Lower leg skin (tissue), 4 donors: Measurements from ENCODE around the gene CACFD1. TPM values are rescaled to one million over a fixed set of nuclear protein-coding genes. Genes with fewer than 3 reads are reported as not detected.

Experiments used
- DNase-seq, 2 donors: peaks; one replicate each; pipeline ENCODE4 v3.0.0-alpha.2; 2019; ENCODE audit warnings: low spot score in 2 of 2
- H3K4me3 ChIP-seq: fragments of 200-600 bp; sonication (generic); 2 replicates; pipeline ENCODE4 v1.5.1; 2017; ENCODE audit warnings: mild to moderate bottlenecking, low read depth; ENCODE audit not compliant: poor library complexity, severe bottlenecking
- CTCF ChIP-seq, 3 donors: fragments of 450-650 bp; IDR thresholded peaks; one replicate each; pipeline ENCODE4 v1.5.1; 2016; ENCODE audit warnings: antibody characterized with exemption in 3 of 3, mild to moderate bottlenecking in 3 of 3, moderate library complexity in 2 of 3
- POLR2A ChIP-seq, 2 donors: fragments of 450-650 bp; IDR thresholded peaks; one replicate each; pipeline ENCODE4 v1.6.1; 2016 to 2017; ENCODE audit warnings: antibody characterized with exemption in 2 of 2, mild to moderate bottlenecking in 1 of 2, moderate library complexity in 1 of 2
- WGBS, 2 donors: methylation state at CpG; one replicate each; pipeline ENCODE4 v1.1.5; 2018; 5-methylcytosine and 5-hydroxymethylcytosine counted together
- intact Hi-C: fragments of 100-400 bp; cut with DNase I; formaldehyde crosslinking; loops from one replicate; pipeline ENCODE4 v1.15.0; 2023; ENCODE audit warnings: low total_unique reads
- total RNA-seq, 4 donors: library from RNA; depleted of rRNA; stranded (reverse); fragments of >200 nt; gene quantifications; one replicate each; pipeline ENCODE4 v1.1.0, GENCODE V29; 2016

The CACFD1 gene
- 10 to 100 TPM in 1 of 4 donors, 1 to 10 TPM in 3; 4.1 to 10.6 (median 8.0) TPM for total RNA-seq

DNA sequence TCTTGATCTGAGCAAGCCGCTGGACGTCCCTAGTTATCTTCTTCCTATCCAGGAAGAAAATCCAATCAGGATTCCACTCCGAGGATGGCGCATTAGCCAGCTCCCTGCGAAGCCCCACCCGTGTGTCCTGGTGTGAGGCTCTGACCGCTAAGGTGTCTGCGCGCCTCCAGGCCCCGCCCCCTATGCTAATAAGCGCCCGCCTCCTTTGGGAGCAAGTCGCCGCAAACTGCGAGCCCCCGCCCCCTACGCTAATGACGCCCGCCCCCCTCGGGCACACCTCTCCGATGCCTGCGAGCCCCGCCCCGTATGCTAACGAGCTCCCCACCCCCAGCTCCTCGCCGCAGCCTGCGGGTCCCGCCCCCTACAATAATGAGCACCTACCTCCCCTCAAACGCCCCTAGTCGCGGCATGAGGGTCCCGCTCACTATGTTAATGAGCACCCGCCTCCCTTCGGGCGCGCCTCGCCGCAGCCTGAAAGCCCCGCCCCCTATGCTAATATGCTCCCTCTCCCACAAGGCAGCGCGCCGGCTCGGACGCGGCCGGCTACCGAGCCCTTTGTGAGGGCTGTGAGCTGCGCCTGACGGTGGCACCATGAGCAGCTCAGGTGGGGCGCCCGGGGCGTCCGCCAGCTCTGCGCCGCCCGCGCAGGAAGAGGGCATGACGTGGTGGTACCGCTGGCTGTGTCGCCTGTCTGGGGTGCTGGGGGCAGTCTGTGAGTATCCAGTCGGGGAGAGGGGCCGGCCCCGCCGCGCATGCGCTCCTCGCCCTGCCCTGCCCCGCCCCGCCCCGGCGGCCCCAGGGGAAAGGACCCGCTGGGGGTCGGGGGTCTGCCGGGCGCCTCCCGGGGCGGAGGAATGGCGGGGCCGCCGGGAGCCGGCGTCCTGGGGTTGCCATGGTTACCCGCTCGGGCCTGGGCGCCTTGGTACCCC, at the start of gene CACFD1:
Gene CACFD1 (plus strand): TSS at position 503 of the 929 bp plus-strand sequence. CDS start 89 bp downstream, at position 592.
- DNase-seq, result peak; percentile 94 to 99
- intact Hi-C loops, result no loop called here
- H3K4me3 ChIP-seq, result peak within 1 kb of the TSS; percentile 58
- TF ChIP-seq POLR2A (IDR thresholded peaks at IDR 0.05) (no peak), CTCF (IDR thresholded peaks at IDR 0.05) (no peak)
- WGBS, 2 donors, result 2 to 4% methylated on average over 11 to 45 of the region's 86 CpGs

DNA sequence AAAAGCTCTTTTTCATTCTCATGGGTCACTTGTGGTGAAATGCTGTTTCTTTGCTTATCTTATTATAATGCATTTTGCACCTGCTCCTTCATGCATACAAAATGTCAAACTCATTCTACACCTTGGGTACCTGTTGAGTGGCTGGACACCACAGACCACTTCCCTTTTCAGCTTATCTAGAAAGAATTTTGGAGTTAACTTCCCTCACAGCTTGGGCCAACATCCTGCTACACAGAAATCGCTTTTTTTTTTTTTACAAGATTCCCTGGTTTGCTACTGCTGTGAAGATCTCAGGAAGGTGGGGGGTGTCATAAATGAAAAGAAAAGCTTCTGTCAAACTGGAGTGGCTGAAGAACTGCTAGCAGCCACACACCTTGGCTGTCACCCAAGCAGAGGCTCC, 44.6 kb upstream of the CACFD1 start:
- H3K4me3 ChIP-seq, result no peak overlapping the region
- intact Hi-C loops, result no loop called here
- 71 to 82% methylated on average over 1 of the region's 1 CpG for WGBS, 2 donors
- no peak for DNase-seq
- TF ChIP-seq POLR2A (IDR thresholded peaks at IDR 0.05) (no peak), CTCF (IDR thresholded peaks at IDR 0.05) (no peak)

DNA sequence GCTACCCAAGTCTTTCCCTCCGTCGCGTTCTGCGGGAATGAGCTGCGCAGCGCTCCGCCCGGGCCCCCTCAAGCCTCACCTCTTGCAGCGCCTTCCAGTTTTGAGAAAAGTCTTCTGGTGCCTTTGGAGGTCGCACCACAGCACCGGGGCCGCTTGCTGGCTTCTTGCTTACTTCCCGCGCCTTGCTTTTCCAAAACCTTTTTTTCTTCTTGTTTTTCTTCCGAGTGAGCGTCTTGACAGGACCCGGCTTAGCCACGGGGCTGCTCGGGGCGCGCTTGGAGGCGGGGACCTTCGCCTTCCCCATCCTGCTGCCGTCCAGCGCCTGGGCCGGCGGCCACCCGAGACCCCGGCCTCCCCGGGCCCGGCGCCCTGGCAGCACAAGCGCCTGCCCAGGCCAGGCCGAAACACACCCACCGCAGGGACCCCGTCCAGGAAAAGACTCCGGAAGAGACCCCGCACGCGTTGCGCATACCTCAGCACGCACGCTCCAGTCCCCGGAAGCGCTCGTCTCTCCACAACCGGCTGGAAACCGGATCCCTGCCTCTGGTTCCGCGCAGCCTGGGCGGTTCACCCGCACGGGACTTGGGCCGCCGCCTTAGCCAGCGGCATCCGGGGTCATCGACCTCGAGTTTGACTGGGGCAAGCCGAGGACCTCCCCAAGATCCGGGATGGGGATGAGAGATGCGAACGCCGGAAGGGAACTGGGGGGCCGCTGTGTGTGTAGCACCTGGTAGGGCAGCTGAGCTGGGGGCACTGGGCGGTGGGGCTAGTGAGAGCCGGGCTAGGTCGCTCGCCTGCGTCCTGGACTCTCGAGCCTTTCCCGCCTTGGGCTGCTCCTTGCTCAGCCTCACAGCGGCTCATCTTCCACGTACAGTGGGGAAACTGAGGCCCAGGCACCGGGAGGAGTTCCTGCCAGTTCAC, 42.0 kb upstream of the CACFD1 start, which contains the start of gene REXO4:
Gene REXO4 (minus strand): TSS at position 470 of the 921 bp plus-strand sequence. CDS start 166 bp downstream, at position 304.
- peak within 1 kb of the TSS; percentile 56 for H3K4me3 ChIP-seq
- WGBS, 2 donors, result 1% methylated on average over 44 to 63 of the region's 75 CpGs
- intact Hi-C loops, result no loop called here

DNA sequence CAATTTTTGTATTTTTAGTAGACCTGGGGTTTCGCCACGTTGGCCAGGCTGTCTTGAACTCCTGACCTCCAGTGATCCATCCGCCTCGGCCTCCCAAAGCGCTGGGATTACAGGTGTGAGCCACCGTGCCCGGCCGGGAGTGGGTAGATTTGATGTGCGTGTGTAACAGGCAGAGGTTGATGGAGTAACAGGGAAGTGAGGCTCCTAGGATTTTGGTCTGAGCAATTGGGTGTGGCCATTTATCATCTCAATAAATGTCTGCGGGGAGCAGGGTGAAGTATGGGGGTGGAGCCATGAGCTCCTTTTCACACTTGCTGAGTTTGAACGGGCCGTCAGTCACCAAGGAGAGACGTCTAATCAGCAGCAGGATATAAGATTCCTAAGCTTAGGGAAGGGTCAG, 40.8 kb upstream of the CACFD1 start:
- intact Hi-C loops, result no loop called here
- no peak overlapping the region for H3K4me3 ChIP-seq
- 65 to 67% methylated on average over 13 of the region's 13 CpGs for WGBS, 2 donors

More for the DNA sequence above, 42.0 kb upstream of the CACFD1 start, which contains the start of gene REXO4:
- peak; percentile 64 to 96 for DNase-seq
- no peak for TF ChIP-seq CTCF (IDR thresholded peaks at IDR 0.05)
- no peak for TF ChIP-seq POLR2A (IDR thresholded peaks at IDR 0.05)

More for the DNA sequence above, 40.8 kb upstream of the CACFD1 start:
- DNase-seq, result no peak
- no peak for TF ChIP-seq POLR2A (IDR thresholded peaks at IDR 0.05)
- TF ChIP-seq CTCF (IDR thresholded peaks at IDR 0.05), result no peak
